ENCODE measurements around the gene HNRNPA1. TPM values are rescaled to one million over a fixed set of nuclear protein-coding genes. Genes with fewer than 3 reads are reported as not detected.

HNRNPA1 gene
- total RNA-seq, 1 experiment from 2014 or later = 1,426 TPM

DNA sequence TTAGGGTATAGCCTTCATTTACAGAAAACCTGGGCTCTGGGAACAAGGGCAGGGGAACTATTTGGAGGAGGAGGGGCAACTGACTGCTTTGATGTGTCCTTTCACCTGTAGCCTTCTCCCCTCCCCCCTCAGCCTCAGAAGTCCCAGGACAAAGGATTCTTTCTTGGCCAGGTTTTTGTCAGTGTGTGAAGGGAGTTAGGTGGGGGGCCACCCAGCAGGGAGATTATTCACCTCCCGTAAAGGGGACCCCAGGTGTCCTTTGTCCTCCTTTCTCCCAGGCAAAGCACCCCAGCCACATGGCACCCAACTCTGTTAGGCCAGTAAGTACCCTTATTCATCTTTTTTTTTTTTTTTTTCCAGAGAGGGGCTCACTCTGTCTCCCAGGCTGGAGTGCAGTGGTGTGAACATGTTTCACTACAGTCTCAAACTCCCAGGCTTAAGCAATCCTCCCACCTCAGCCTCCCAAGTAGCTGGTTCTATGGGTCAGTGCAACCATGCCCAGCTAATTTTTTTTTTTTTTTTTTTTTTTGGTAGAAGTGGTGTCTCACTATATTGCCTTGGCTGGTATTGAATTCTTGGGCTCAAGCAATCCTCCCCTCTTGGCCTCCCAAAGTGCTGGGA is 21.0 kb downstream of the HNRNPA1 start:
- H3K4me1 Mint-ChIP-seq (ENCODE audit: low read depth, unreplicated experiment) = peaks cover 42% of the 10 kb centered on the region
- no peaks in the 10 kb centered on the region for H3K36me3 ChIP-seq (ENCODE audit: control insufficient read depth, insufficient read depth, low read length)
- peak; percentile 78 to 84 for DNase-seq
- no peaks in the 10 kb centered on the region for H3K27me3 Mint-ChIP-seq (ENCODE audit: insufficient read depth, unreplicated experiment)
- TF ChIP-seq, protein P1, sequence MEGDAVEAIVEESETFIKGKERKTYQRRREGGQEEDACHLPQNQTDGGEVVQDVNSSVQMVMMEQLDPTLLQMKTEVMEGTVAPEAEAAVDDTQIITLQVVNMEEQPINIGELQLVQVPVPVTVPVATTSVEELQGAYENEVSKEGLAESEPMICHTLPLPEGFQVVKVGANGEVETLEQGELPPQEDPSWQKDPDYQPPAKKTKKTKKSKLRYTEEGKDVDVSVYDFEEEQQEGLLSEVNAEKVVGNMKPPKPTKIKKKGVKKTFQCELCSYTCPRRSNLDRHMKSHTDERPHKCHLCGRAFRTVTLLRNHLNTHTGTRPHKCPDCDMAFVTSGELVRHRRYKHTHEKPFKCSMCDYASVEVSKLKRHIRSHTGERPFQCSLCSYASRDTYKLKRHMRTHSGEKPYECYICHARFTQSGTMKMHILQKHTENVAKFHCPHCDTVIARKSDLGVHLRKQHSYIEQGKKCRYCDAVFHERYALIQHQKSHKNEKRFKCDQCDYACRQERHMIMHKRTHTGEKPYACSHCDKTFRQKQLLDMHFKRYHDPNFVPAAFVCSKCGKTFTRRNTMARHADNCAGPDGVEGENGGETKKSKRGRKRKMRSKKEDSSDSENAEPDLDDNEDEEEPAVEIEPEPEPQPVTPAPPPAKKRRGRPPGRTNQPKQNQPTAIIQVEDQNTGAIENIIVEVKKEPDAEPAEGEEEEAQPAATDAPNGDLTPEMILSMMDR (IDR thresholded peaks at IDR 0.05; ENCODE audit: insufficient read depth in 1 of 2, low read depth in 1 of 2, low read length in 1 of 2, severe bottlenecking in 1 of 2, unreplicated experiment in 1 of 2) = no peak
- no peaks in the 10 kb centered on the region for H3K9me3 Mint-ChIP-seq (ENCODE audit: unreplicated experiment)
- intact Hi-C loops (cut with micrococcal nuclease; ENCODE audit: unreplicated experiment) = loop anchor here (1.0 to 5.0 kb wide), 4 partner anchors 21 to 57 kb away; partner anchors contain the start of genes CBX5 and HNRNPA1
- no peaks in the 10 kb centered on the region for H3K36me3 Mint-ChIP-seq (ENCODE audit: insufficient read depth, unreplicated experiment)
- CTCF ChIA-PET = interaction anchor here (0.6 to 4.8 kb wide), 6 partner anchors 17 to 296 kb away, joined by 3 to 28 read pairs (median 4); partner anchors contain the start of genes COPZ1 and HNRNPA1
- POLR2A ChIA-PET = interaction anchor here (0.6 to 3.5 kb wide), 8 partner anchors 9 to 42 kb away, joined by 3 to 26 read pairs (median 5); partner anchors contain the start of genes CBX5, COPZ1 and HNRNPA1
- H3K4me3 Mint-ChIP-seq (ENCODE audit: unreplicated experiment) = peak overlapping the region; percentile 79
- peak overlapping the region; percentile 59 for H3K4me3 ChIP-seq (ENCODE audit: low read depth, low read length)
- H3K27me3 ChIP-seq (replicated peaks; ENCODE audit: control insufficient read depth, insufficient read depth, low read length) = no peaks in the 10 kb centered on the region
- peaks cover 34% of the 10 kb centered on the region for H3K4me1 ChIP-seq
- H3K27ac Mint-ChIP-seq (ENCODE audit: unreplicated experiment) = peak overlapping the region; percentile 60
- H3K9me3 ChIP-seq = no peaks in the 10 kb centered on the region
- BruUV-seq (replicated peaks) = no TSS peak

DNA sequence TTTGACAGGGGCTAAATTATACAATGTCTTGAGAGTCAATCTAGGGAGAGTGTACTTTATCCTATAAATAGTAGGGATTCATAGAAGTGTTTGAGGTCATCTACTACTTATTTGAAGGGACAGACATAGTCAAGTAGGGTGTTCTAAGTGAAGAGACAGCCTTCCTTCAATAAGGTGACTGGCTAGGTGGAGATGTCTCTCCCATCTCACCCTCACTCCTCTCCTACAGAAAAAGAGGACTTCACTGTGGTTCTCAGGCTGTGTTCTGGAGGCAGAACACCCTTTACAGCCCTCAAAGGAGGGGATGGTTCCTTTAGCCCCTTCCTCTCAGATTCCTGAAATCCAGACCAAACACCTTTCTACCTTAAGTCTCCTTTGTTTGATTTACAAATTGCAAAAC is 23.1 kb downstream of the HNRNPA1 start:
- intact Hi-C loops (cut with micrococcal nuclease; ENCODE audit: unreplicated experiment) = loop anchor here (5.0 kb wide), 1 partner anchor 34 kb away; no protein-coding TSS in a partner anchor
- Histone ChIP-seq H3K27me3 (replicated peaks; ENCODE audit: control insufficient read depth, insufficient read depth, low read length) (no peaks in the 10 kb centered on the region), H3K4me3 (ENCODE audit: low read depth, low read length) (no peak overlapping the region), H3K36me3 (ENCODE audit: control insufficient read depth, insufficient read depth, low read length) (no peaks in the 10 kb centered on the region), H3K9me3 (no peaks in the 10 kb centered on the region), H3K4me1 (peaks cover 34% of the 10 kb centered on the region)
- no peak overlapping the region for H3K4me3 Mint-ChIP-seq (ENCODE audit: unreplicated experiment)
- H3K4me1 Mint-ChIP-seq (ENCODE audit: low read depth, unreplicated experiment) = peaks cover 42% of the 10 kb centered on the region
- POLR2A ChIA-PET = interaction anchor here (1.0 kb wide), 1 partner anchor 24 kb away, joined by 6 read pairs; the partner anchor contains the start of gene CBX5
- no peaks in the 10 kb centered on the region for H3K9me3 Mint-ChIP-seq (ENCODE audit: unreplicated experiment)
- H3K27me3 Mint-ChIP-seq (ENCODE audit: insufficient read depth, unreplicated experiment) = no peaks in the 10 kb centered on the region
- BruUV-seq (replicated peaks) = no TSS peak
- no peak overlapping the region for H3K27ac Mint-ChIP-seq (ENCODE audit: unreplicated experiment)
- DNase-seq = no peak
- no peaks in the 10 kb centered on the region for H3K36me3 Mint-ChIP-seq (ENCODE audit: insufficient read depth, unreplicated experiment)
- CTCF ChIA-PET = interaction anchor here (0.6 to 1.5 kb wide), 3 partner anchors 10 to 23 kb away, joined by 4 to 7 read pairs (median 4); partner anchors contain the start of gene COPZ1
- TF ChIP-seq, protein P1 (IDR thresholded peaks at IDR 0.05; ENCODE audit: insufficient read depth in 1 of 2, low read depth in 1 of 2, low read length in 1 of 2, severe bottlenecking in 1 of 2, unreplicated experiment in 1 of 2) = no peak

DNA sequence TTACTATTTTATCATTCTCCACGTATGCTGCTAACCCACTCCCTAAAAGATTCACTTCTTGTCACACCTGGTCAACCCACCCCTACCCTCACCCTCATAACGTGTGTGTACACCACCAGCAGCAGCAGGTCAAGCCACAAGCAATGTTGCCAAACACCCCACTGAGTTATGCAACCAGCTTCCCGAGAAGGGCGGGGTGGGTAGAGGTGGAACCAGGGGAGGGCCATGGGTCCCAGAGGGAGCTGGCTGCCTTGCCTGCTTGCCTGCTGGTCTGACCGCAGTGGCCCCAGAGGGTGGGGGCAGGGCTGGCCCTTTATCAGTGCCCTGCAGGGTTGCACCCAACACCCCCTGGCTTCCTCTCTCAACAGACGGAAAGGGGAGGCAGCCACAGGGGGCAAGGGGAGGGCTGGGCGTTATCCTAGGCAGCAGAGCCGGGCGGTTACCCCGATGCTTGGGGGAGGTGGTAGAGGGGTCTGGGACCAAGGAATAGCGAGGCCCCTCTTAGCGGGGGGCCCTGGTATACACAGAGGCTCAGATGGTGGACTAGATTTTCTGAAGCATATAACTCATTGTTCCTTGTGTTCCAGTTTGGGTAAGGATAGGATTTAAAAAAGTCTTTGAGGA is 23.8 kb downstream of the HNRNPA1 start:
- Mint-ChIP-seq H3K27ac (ENCODE audit: unreplicated experiment) (peak overlapping the region; percentile 65), H3K27me3 (ENCODE audit: insufficient read depth, unreplicated experiment) (no peaks in the 10 kb centered on the region), H3K4me1 (ENCODE audit: low read depth, unreplicated experiment) (peaks cover 37% of the 10 kb centered on the region), H3K4me3 (ENCODE audit: unreplicated experiment) (no peak overlapping the region), H3K36me3 (ENCODE audit: insufficient read depth, unreplicated experiment) (no peaks in the 10 kb centered on the region), H3K9me3 (ENCODE audit: unreplicated experiment) (no peaks in the 10 kb centered on the region)
- TF ChIP-seq, protein P1 (IDR thresholded peaks at IDR 0.05; ENCODE audit: insufficient read depth in 1 of 2, low read depth in 1 of 2, low read length in 1 of 2, severe bottlenecking in 1 of 2, unreplicated experiment in 1 of 2) = no peak
- intact Hi-C loops (cut with micrococcal nuclease; ENCODE audit: unreplicated experiment) = loop anchor here (5.0 kb wide), 1 partner anchor 33 kb away; no protein-coding TSS in a partner anchor
- no TSS peak for BruUV-seq (replicated peaks)
- no peaks in the 10 kb centered on the region for H3K36me3 ChIP-seq (ENCODE audit: control insufficient read depth, insufficient read depth, low read length)
- peaks cover 32% of the 10 kb centered on the region for H3K4me1 ChIP-seq
- H3K9me3 ChIP-seq = no peaks in the 10 kb centered on the region
- POLR2A ChIA-PET = interaction anchor here (1.0 kb wide), 1 partner anchor 25 kb away, joined by 6 read pairs; the partner anchor contains the start of gene CBX5
- no peaks in the 10 kb centered on the region for H3K27me3 ChIP-seq (replicated peaks; ENCODE audit: control insufficient read depth, insufficient read depth, low read length)
- peak; percentile 81 for DNase-seq
- CTCF ChIA-PET = interaction anchor here (0.6 to 1.5 kb wide), 5 partner anchors 11 to 65 kb away, joined by 3 to 7 read pairs (median 4); partner anchors contain the start of gene COPZ1
- no peak overlapping the region for H3K4me3 ChIP-seq (ENCODE audit: low read depth, low read length)
